GM11168 (cell line): ENCODE measurements around the gene USH2A.

Source experiments
- in situ Hi-C: fragments of 300-500 bp; cut with MboI; formaldehyde crosslinking; loops from one replicate; pipeline ENCODE4 v1.12.0; 2022; ENCODE audit warnings: low sequenced_read_pairs; ENCODE audit not compliant: unreplicated experiment

Gene USH2A

DNA sequence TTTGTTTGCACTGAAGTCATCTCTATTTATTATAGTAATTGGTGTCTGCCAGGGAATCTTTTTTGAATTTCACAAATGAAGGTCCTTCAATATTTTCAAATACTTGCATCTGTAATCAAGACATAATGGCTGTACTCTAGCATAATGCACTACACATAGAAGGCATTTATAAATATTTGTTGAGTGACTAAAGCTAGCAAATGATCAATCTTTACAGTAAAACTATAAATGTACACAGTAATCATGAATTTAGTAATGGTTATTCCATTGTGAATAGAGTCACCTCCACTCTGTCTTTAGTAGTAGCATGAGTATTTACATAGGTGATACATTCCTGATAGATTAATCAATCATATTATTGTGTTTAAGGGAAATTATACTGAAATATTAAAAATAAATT lies 119.6 kb downstream of the USH2A start:
- in situ Hi-C loops = no loop called here

DNA sequence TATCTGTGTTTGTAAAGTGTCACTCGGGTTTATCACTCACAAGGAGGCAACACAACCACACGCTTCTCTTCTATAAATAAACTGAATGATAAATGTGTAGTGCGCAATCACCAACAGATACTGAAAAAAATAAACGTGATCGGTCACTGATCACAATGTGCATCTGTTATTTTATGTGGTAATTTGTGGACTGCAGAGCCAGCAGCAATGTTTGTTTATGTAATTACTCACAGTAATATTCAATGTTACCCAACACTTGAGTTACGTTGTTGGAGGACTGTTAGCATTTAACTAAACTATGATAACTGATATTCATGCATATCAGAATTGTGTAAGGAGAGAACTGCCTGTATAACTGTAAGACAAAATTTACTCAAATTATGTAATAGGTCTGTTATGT lies 129.6 kb downstream of the USH2A start:
- in situ Hi-C loops = no loop called here

DNA sequence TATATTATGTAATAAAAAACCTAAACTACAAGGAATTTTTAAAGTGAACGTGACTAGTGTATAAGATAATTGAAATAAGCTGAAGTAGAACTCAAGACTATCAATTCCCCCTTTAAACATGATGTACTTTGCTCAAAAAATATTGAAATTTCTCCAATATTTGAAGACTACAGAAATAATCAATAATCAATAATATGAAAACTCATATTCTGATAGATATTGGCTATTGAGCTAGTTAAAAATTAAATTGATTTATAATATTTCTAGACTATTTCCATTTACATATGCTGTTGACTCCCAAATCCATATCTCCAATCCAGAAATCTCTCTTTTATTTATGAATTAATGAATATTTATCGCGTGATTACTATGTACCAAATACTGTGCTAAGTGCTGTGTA lies 133.2 kb downstream of the USH2A start:
- in situ Hi-C loops = no loop called here

DNA sequence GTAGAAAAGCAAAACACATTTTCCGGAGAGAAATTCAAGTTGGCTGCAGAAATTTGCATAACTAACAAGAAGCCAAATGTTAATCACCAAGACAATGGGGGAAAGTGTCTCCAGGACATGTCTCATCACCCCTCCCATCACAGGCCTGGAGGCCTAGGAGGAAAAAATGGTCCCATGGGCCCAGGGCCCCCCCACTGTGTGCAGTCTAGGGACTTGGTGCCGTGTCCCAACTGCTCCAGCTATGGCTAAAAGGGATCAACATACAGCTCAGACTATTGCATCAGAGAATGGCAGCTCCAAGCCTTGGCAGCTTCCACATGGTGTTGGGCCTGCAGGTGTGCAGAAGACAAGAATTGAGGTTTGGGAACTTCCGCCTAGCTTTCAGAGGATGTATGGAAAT lies 138.2 kb downstream of the USH2A start:
- in situ Hi-C loops = no loop called here

DNA sequence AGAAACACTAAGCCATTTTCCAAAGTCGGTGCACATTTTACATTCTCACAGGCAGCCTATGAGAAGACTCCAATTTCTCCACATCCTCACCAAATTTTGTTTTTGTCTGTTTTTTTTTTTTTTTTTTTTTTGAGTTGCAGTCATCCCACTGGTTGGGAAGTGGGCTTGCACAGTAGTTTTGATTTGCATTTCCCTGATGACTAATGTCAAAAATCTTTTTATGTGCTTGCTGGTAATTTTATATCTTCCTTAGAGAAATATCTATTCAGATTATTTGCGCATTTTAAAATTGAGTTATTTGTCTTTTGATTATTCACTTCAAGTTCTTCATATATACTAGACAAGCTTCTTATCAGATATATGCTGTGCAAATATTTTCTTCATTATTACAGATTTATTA lies 141.5 kb downstream of the USH2A start:
- in situ Hi-C loops = no loop called here

DNA sequence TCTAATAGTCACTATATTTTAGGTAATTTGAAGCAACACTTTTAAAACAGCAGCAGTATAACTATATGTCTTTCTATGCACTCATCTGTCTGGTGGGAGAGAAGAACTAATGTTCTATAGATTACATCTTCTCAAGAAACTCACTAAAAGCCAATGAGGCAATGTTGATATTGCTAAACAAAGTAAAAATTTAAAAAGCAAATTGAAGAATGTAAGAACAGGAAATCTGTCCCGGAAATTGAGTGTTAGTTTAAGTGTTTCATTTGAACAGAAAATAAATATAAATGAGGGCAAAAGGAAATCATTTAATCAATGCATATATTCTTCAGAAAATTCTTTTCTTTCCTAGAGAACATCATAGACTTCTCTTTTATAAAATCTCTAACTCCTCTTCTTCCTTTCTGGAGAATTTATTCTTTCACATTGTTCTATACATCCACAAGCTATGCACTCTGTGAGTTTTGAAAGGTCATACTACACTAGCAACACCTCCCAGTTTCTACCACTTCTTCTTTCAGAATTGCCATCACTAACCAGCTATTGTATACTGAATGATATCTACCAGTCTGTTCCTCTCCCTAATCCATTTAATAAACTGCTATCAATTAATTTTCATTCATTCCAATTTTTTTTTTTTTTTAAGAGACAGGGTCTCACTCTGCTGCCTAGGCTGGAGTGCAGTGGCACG lies 153.0 kb downstream of the USH2A start:
- in situ Hi-C loops = no loop called here

DNA sequence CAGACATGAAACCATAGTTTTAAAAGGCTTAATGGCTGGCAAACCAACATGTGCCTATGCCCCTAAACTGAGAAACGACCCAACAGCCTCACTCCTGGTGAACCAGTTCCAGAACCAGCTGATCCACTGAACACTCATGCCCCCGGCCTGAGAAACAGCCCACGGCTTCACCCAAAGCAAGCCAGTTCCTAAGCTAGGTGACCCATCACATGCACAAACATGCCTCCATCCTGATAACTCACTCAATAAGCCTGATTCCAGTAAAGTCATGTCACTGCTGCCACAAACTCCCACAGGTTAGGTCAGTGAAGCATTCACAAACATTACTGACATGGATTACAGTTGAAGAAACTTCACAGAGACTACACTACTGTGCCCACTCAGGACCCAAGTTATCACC lies 161.6 kb downstream of the USH2A start:
- in situ Hi-C loops = no loop called here

DNA sequence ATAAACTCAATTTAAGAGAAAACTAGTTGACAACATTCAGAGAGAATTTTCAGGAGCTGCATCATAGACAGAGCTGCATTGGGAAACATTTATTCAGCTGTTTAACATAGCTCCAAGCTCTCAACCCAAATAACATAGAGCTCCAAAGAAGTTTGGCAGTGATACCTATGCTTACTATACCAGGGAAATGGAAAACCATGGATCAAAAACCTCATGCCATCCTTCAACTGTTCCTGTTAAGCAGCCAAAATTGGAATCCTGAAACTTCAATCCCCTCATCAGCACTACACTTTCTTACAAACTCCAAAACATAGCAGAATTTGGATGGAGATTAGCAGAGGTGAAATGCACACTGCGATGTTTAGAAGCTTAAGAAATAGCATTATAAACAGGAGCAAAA lies 164.4 kb downstream of the USH2A start:
- in situ Hi-C loops = no loop called here

DNA sequence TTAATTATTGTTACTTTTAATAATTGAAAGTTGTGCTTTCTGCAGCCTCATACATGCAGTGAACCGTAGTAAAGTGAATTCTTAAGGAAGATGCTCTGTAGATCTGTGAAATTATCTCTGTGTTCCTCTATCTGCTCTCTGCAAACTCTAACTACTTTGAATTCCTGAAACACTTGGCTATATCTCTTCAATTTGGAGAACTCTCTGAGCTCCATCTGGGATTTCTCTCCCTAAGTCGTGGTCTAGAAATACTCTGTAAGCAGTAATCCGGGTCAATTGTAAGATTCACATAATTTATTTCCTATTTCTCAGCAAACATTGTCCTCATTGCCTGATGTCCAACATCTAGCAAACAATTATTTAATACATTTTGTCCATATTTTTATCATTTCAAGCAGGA lies 164.9 kb downstream of the USH2A start:
- in situ Hi-C loops = no loop called here

DNA sequence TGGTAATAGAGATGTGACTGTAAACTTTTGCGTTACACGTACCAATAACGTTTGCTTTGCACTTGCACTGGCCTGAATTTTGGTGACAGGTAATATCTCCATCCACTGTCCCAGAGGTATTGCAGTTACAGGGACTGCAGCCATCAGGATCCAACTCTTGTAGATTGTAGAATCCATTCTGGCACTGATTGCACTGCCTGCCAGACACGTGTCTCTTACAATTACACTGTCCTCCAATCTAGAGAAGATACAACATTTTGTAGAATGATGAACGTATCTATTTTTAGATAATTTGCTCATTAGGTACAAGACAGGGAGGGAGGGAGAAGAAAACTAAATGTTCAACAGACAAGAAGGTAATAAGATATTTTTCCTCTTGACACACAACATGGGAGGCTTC lies 172.4 kb downstream of the USH2A start:
- in situ Hi-C loops = no loop called here

DNA sequence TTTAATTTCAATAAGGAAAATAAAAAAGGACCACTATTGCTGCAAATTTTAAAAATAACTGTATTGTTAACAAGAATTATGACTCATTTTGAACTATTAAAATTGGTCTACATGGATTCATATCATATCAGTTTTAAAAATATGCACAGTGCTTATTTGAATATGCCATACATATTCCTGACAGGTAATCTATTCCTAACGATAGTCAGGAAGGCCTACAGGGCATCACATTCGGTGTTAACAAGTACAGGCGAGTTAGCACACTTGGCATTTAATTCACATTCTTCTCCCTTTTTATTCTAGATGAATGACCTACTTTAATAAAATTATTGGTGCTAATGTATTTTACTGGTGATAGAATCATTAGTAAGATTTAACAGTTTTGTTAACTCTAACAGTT lies 174.6 kb downstream of the USH2A start:
- in situ Hi-C loops = no loop called here

DNA sequence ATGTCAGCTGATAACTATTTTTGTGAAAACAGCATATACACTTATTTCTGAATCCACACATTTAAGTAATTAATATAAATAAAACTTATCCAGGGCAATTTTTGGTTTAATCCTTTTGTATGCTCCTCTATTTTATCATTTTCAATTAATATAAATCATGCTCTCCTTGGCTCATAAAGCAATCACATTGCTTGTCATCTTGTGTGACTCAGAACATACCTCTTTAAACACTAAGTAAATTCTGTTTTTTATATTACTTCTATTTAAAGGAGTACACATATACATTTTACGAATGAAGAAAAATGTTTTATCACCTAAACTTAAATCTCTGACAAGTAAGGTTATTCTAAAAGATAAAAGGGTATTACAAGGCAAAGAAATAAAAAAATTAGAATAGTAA lies 175.3 kb downstream of the USH2A start:
- in situ Hi-C loops = no loop called here

DNA sequence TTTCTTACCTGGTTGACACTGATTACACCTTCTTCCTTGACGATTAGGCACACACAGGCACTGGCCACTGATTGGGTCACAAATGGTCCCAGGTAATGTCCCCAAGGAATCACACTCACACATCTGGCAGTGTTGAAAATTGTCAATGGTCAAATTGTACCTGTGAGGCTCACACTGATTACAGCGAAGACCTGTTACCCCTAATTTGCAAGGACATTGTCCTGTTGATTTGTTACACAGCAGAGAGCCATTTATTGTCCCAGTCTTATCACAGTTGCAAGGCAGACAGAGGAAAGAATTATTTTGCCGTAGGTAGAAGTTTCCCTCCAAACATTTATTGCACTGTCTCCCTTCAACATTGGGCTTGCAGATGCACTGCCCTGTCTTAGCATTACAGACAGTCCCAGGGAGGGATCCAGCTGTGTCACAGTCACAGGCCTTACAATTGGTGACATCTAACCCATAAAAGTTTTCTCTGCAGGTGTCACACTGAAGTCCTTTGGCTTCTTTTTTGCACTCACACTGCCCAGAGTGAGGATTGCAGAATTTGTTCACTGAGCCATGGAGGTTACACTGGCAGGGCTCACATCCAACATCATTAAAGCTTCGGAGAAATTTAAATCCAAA lies 176.6 kb downstream of the USH2A start:
- in situ Hi-C loops = no loop called here

DNA sequence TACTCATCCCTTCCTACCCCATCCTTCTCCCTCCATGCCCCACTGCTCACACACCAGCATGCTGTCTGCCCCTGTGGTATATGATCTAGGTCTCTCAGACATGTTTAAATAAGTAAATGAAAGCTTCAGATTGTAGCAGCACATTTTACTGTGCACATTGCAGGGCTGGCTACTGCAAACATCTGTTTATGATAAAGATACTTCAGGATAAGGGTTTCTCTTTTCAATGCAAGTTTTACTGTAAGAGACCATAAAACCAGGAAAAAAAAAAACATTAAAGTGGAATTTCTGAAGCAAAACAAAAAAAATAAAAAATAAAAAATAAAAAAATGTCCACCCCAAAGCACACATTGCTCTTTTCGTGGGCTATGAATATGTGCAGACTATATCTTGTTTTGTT lies 184.4 kb downstream of the USH2A start:
- in situ Hi-C loops = no loop called here

DNA sequence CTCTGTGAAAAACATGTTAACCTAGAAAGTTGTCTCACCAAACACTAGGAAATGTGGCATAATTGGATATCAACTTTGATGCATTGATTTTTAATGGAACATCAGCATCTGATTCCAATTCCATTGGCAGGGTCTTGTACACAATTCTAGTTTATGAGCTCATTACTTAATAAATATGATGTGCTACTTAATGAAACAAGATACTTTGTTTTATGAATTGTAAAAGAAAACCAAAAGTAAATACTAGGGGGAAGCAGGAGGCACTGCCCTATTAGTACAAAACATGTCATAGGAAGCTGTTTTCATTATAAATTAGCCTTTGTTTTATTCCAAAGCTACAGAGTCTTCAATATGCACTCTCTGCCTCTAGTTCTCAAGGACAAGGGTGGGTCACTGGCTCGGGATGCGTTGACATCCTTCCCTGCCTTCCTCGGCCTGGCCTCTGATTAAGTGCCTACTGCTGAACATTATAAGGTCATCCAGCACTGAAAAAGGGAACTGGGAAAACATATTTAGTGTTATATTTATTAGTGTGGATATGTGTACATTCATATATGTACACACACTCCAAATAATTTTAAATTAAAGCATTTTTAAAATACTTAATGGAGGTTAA lies 185.2 kb downstream of the USH2A start:
- in situ Hi-C loops = no loop called here

DNA sequence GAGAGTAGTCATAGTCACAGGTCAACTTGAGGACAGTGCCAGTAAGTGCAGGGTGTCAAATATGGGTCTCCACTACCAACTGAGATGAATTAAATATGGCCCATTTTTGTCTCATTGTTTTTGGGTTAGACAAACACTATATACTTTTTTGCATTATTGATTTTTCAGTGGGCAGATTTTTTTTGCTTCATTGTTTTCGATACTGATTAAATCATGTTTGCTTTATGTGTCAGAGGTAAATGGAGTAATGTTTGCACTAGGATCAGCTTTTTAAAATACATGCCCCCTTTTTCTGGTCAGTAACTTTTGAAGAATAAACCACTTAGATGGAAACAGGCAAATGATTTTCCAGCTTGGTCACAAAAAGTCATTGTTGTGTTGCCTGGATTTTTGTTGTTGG lies 199.0 kb downstream of the USH2A start:
- in situ Hi-C loops = no loop called here

DNA sequence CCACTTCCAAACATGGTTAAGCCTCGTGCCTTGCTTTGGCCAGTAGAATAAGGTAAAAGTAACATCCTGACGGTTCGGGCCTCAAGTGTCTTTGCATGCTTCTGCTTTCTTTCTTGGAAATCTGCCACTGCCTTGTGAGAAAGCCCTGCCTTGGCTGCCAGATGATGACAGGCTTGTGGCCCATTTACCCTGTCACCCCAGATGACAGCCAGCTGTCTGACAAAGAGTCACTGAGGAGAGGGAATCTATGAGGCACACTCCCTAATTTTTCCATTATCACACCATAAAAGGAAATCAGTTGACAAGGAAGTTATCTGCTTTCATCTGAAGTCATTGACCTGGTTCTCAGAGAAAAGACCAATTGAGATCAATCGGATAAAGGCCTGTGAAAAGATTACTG lies 199.8 kb downstream of the USH2A start:
- in situ Hi-C loops = no loop called here

DNA sequence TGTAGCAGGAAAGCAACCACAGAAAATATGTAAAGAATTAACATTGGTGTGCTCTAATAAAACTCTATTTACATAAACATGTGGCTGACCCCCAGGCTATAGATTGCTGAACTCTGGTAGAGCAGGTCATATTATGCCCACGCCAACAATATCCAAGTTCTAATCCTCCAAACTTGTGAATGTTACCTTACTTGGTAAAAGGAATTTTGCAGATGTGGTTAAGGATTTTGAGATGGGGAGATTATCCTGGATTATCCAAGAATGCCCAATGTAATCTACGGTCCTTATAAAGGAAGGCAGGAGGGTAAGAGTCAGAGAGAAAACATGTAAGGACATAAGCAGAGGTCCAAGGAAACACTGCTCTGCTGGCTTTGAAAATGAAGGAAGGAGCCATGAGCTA lies 201.0 kb downstream of the USH2A start:
- in situ Hi-C loops = no loop called here

DNA sequence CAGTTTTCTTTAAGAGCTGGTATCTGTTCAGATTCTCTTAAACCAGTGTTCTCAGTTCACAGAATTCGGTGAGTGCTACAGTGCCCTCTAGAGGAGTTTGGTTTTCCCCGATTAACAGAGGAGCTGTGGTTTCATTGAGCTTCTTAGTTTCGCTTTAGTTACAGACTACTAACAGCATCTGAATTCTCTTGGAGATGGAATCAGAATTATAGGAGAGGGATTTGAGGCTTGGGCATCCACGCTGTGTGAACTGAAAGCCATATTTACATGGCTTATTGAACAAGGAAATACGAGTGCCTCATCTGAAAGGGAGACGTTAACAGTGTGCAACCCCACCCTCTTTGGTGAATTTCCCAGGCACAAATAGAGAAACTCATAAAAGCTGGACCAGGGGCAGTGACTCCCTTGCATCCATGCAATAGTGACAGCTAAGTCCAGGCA lies 202.0 kb downstream of the USH2A start:
- in situ Hi-C loops = no loop called here

DNA sequence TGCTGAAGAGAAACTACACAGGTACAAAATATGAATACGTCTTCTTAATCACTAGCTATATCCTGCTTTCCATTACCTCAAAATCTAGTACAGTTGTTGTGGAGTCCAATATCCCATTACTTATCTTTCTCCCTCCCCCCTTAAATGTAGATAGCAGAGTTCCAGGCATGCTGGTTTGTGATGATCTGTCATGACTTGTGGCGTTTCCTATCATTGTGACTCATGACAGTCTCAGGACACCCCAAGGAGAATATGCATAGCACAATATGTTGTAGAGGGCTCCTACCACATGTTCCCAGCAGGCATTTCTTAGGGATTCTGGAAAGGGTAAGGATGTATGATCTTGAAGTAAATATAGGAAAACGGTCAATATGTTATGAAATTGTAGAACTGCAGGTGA lies 206.9 kb downstream of the USH2A start:
- in situ Hi-C loops = no loop called here

DNA sequence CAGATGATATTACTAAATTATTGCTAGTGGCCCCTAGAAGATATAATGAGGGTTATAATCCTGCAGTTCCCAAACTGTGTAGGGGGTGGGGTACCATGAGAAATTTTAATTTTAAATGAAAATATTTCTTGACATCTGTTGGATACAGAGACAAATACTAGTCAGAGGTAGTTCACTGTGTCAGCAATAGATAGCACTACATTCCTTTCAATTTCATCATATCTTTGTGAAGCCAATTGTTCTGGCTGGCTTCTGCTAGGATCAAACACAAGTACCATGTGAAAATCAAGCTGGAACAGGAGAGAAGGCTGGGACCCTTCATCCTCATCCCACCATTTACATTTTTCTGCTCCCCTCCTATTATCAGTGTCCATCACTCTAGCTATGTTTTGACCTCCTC lies 208.1 kb downstream of the USH2A start:
- in situ Hi-C loops = no loop called here

DNA sequence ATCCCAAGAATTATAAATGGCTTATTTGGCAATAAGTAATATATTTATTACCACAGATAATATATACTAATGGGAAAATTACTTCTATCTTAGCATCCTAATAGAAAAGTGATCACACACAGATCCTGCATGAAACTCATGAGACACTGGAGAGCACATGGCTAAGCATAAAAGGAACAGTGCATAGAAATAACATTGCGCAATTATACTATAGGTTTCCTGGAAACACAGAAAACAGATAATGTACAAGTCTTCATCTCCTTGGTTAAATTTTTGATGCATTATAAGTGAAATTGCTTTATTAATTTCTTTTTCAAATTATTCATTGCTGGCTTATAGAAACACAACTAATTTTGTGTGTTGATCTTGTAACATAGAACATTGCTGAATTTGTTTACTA lies 210.4 kb downstream of the USH2A start:
- in situ Hi-C loops = no loop called here
